GM12878 (cell line): ENCODE measurements around the gene FRMD3.

Source experiments
- CTCF ChIP-seq, 3 experiments: IDR thresholded peaks in 2 of 3; conservative IDR thresholded peaks in 1 of 3; 2 replicates each; pipeline ENCODE4 v1.5.1; 2011; ENCODE audit warnings: low read depth in 3 of 3, low read length in 3 of 3, mild to moderate bottlenecking in 3 of 3, control low read depth in 2 of 3, moderate library complexity in 2 of 3, inconsistent platforms in 1 of 3, mixed read lengths in 1 of 3; ENCODE audit not compliant: control insufficient read depth in 2 of 3, insufficient read depth in 1 of 3; ENCODE audit errors: extremely low read depth in 1 of 3
- ETV6 ChIP-seq, 2 experiments: fragments of 450-650 bp in 1 of 2; IDR thresholded peaks in 1 of 2; conservative IDR thresholded peaks in 1 of 2; 2 replicates each; pipeline ENCODE4 v1.6.1; 2014; ENCODE audit warnings: antibody characterized with exemption in 1 of 2, borderline replicate concordance in 1 of 2, low read depth in 1 of 2, mild to moderate bottlenecking in 1 of 2, moderate library complexity in 1 of 2
- KAT2A ChIP-seq: conservative IDR thresholded peaks from 2 replicates; pipeline ENCODE4 v1.6.1; 2011; ENCODE audit warnings: low read depth, low read length; ENCODE audit not compliant: control insufficient read depth
- REST ChIP-seq: IDR thresholded peaks from 2 replicates; pipeline ENCODE4 v1.6.1; 2012; ENCODE audit warnings: mild to moderate bottlenecking, low read depth, low read length

- TF ChIP-seq KAT2A (no peak), CTCF (IDR thresholded peaks at IDR 0.05 in 2 of 3, conservative IDR thresholded peaks at IDR 0.05 in 1 of 3; ENCODE audit: control insufficient read depth in 2 of 3, extremely low read depth in 1 of 3, insufficient read depth in 1 of 3, low read depth in 3 of 3, low read length in 3 of 3) (no peak), REST (no peak), ETV6 (conservative IDR thresholded peaks at IDR 0.05 in 1 of 2, IDR thresholded peaks at IDR 0.05 in 1 of 2; ENCODE audit: borderline replicate concordance in 1 of 2, low read depth in 1 of 2) (no peak)
Observed at GRCh38 chr9:83520292-83520691, 17.9 kb downstream of the FRMD3 start.
